ENCODE measurements around the gene DLST. TPM values are rescaled to one million over a fixed set of nuclear protein-coding genes. Genes with fewer than 3 reads are reported as not detected.

Gene DLST
- total RNA-seq, 1 donor from 2014 or later: 101 TPM

- Mint-ChIP-seq H3K27me3 (ENCODE audit: unreplicated experiment) (no peaks in the 10 kb centered on the region), H3K4me3 (ENCODE audit: unreplicated experiment) (no peak overlapping the region), H3K9me3 (ENCODE audit: unreplicated experiment) (no peaks in the 10 kb centered on the region), H3K4me1 (ENCODE audit: unreplicated experiment) (peaks cover 15% of the 10 kb centered on the region), H3K36me3 (ENCODE audit: unreplicated experiment) (peaks cover 7% of the 10 kb centered on the region), H3K27ac (ENCODE audit: unreplicated experiment) (no peak overlapping the region)
- DNase-seq (ENCODE audit: extremely low spot score, unreplicated experiment): no peak
- TF ChIP-seq CTCF (IDR thresholded peaks at IDR 0.05): no peak
Observed at GRCh38 chr14:74907744-74908143, 26.0 kb downstream of the DLST start.

- Mint-ChIP-seq H3K4me3 (ENCODE audit: unreplicated experiment) (no peak overlapping the region), H3K9me3 (ENCODE audit: unreplicated experiment) (no peaks in the 10 kb centered on the region), H3K27ac (ENCODE audit: unreplicated experiment) (no peak overlapping the region), H3K27me3 (ENCODE audit: unreplicated experiment) (no peaks in the 10 kb centered on the region), H3K36me3 (ENCODE audit: unreplicated experiment) (no peaks in the 10 kb centered on the region), H3K4me1 (ENCODE audit: unreplicated experiment) (peaks cover 15% of the 10 kb centered on the region)
- TF ChIP-seq CTCF (IDR thresholded peaks at IDR 0.05): no peak
- DNase-seq (ENCODE audit: extremely low spot score, unreplicated experiment): no peak
Observed at GRCh38 chr14:74908861-74909341, 27.2 kb downstream of the DLST start.

GRCh38 chr14:74909501-74909900 lies 27.8 kb downstream of the DLST start:
- H3K4me3 Mint-ChIP-seq (ENCODE audit: unreplicated experiment): no peak overlapping the region
- H3K27ac Mint-ChIP-seq (ENCODE audit: unreplicated experiment): no peak overlapping the region
- DNase-seq (ENCODE audit: extremely low spot score, unreplicated experiment): no peak
- no peaks in the 10 kb centered on the region for H3K27me3 Mint-ChIP-seq (ENCODE audit: unreplicated experiment)
- no peaks in the 10 kb centered on the region for H3K9me3 Mint-ChIP-seq (ENCODE audit: unreplicated experiment)
- no peak for TF ChIP-seq CTCF (IDR thresholded peaks at IDR 0.05)
- H3K4me1 Mint-ChIP-seq (ENCODE audit: unreplicated experiment): peaks cover 17% of the 10 kb centered on the region
- H3K36me3 Mint-ChIP-seq (ENCODE audit: unreplicated experiment): no peaks in the 10 kb centered on the region

- TF ChIP-seq CTCF (IDR thresholded peaks at IDR 0.05): no peak
- no peaks in the 10 kb centered on the region for H3K27me3 Mint-ChIP-seq (ENCODE audit: unreplicated experiment)
- H3K4me1 Mint-ChIP-seq (ENCODE audit: unreplicated experiment): peaks cover 15% of the 10 kb centered on the region
- H3K9me3 Mint-ChIP-seq (ENCODE audit: unreplicated experiment): no peaks in the 10 kb centered on the region
- no peak for DNase-seq (ENCODE audit: extremely low spot score, unreplicated experiment)
- no peak overlapping the region for H3K27ac Mint-ChIP-seq (ENCODE audit: unreplicated experiment)
- no peaks in the 10 kb centered on the region for H3K36me3 Mint-ChIP-seq (ENCODE audit: unreplicated experiment)
- no peak overlapping the region for H3K4me3 Mint-ChIP-seq (ENCODE audit: unreplicated experiment)
Observed at GRCh38 chr14:74909911-74910310, 28.2 kb downstream of the DLST start.

- no peak for TF ChIP-seq CTCF (IDR thresholded peaks at IDR 0.05)
- H3K27ac Mint-ChIP-seq (ENCODE audit: unreplicated experiment): no peak overlapping the region
- no peaks in the 10 kb centered on the region for H3K27me3 Mint-ChIP-seq (ENCODE audit: unreplicated experiment)
- DNase-seq (ENCODE audit: extremely low spot score, unreplicated experiment): no peak
- H3K4me1 Mint-ChIP-seq (ENCODE audit: unreplicated experiment): peaks cover 10% of the 10 kb centered on the region
- no peaks in the 10 kb centered on the region for H3K9me3 Mint-ChIP-seq (ENCODE audit: unreplicated experiment)
- no peak overlapping the region for H3K4me3 Mint-ChIP-seq (ENCODE audit: unreplicated experiment)
- H3K36me3 Mint-ChIP-seq (ENCODE audit: unreplicated experiment): no peaks in the 10 kb centered on the region
Observed at GRCh38 chr14:74910556-74910955, 28.8 kb downstream of the DLST start.
